SJCRH30 (cell line): ENCODE results near the gene KCTD19. TPM values are rescaled to one million over a fixed set of nuclear protein-coding genes. Genes with fewer than 3 reads are reported as not detected.
A peak's percentile ranks its signal among the peaks of the same experiment; 100 is the strongest.
"Not testable (repeated sequence)": the region's sequence is repeated elsewhere in the genome, so short reads cannot be mapped to it uniquely, and the experiment has no call there.

Source experiments
- DNase-seq, 2 experiments: peaks; one replicate each; pipeline ENCODE4 v3.0.0-alpha.2; 2015 to 2020
- H3K27ac ChIP-seq: fragments of 250-450 bp; sonication (Bioruptor Pico); 2 replicates; pipeline ENCODE4 v1.5.1; 2020; ENCODE audit warnings: mild to moderate bottlenecking, moderate library complexity
- H3K27me3 ChIP-seq: fragments of 250-450 bp; sonication (Bioruptor Pico); 2 replicates; pipeline ENCODE4 v1.5.1; 2020; ENCODE audit warnings: mild to moderate bottlenecking, moderate library complexity
- H3K36me3 ChIP-seq: fragments of 250-450 bp; sonication (Bioruptor Pico); 2 replicates; pipeline ENCODE4 v1.5.1; 2020; ENCODE audit warnings: mild to moderate bottlenecking, moderate library complexity
- H3K4me1 ChIP-seq: fragments of 250-450 bp; sonication (Bioruptor Pico); 2 replicates; pipeline ENCODE4 v1.5.1; 2020; ENCODE audit warnings: mild to moderate bottlenecking, moderate library complexity
- H3K4me3 ChIP-seq: fragments of 250-450 bp; sonication (Bioruptor Pico); 2 replicates; pipeline ENCODE4 v1.5.1; 2020; ENCODE audit warnings: mild to moderate bottlenecking, moderate library complexity
- H3K9me3 ChIP-seq: fragments of 250-450 bp; sonication (Bioruptor Pico); replicated peaks from 2 replicates; pipeline ENCODE4 v1.5.1; 2020; ENCODE audit warnings: mild to moderate bottlenecking, moderate library complexity
- total RNA-seq: library from RNA; depleted of rRNA; stranded (reverse); fragments of >200 nt; shearing (Covaris generic); gene quantifications from 2 replicates; pipeline ENCODE4 v1.2.3, GENCODE V29; 2014; rRNA removed

KCTD19 gene
- total RNA-seq, result 0.04 TPM in 1 of 2 replicates, not detected in the other

DNA sequence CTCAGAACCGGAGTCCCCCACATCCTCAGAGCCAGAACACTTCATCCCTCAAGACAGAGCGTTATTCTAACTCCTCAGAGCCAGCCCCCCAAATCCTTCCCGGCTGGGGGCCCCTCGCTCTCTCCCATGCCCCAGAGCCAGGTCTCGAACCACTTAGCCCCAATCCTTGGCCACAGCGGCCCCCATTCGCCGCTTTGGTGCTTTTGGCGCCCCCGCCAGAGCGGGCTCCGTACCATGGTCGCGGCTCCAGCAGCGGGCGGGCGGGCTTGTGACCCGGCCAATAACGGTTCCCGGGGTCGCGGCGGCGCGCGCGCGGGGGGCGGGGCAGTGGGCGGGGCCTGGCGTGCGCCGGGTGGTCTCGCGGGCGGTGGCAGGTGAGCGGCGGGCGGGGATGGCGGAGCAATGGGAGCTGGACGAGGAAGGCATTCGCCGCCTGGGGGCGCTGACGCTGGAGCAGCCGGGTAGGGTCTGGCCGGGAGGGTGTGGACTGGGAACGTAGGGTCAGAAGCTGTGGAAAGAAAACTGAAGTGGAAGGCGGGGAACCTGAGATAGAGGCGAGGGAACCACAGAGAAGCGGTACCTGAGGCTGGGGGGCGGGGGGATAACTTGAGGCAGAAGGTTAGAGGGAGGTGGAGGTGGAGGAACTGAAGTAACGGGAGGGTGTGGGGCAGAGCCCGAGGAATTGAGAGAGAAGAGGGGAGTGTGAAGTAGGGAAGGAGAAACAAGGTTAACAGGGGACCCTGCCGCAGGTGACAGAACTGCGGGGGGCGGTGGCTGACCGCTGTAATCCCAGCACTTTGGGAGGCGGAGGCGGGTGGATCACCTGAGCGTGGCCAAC, at the start of gene KCTD19, which contains the start of gene LRRC36:
KCTD19 (minus strand) TSS at position 270 of the 838 bp plus-strand sequence; CDS start at position 236, 34 bp downstream.
LRRC36 (plus strand) TSS at position 344 of the 838 bp plus-strand sequence; CDS start at position 392, 48 bp downstream.
- Histone ChIP-seq H3K27ac (no peak within 1 kb of the TSS), H3K27me3 (no peaks in the 10 kb centered on the region), H3K36me3 (no peaks in the 10 kb centered on the region), H3K4me3 (no peak within 1 kb of the TSS), H3K9me3 (no peaks in the 10 kb centered on the region), H3K4me1 (no peaks in the 10 kb centered on the region)
- no peak for DNase-seq

DNA sequence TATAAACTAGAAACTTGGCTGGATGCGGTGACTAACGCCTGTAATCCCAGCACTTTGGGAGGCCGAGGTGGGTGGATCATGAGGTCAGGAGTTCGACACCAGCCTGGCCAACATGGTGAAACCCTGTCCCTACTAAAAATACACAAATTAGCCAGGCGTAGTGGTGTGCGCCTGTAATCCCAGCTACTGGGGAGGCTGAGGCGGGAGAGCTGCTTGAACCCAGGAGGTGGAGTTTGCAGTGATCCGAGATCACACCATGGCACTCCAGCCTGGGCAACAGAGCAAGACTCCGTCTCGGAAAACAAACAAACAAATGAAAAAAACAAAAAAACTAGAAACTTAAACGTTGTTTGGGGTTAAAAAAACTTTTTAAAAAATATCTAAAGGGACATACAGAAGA, 49.5 kb upstream of the KCTD19 start:
- not testable (repeated sequence) for H3K9me3 ChIP-seq, H3K4me3 ChIP-seq, H3K27me3 ChIP-seq, H3K27ac ChIP-seq, DNase-seq, H3K4me1 ChIP-seq, H3K36me3 ChIP-seq

DNA sequence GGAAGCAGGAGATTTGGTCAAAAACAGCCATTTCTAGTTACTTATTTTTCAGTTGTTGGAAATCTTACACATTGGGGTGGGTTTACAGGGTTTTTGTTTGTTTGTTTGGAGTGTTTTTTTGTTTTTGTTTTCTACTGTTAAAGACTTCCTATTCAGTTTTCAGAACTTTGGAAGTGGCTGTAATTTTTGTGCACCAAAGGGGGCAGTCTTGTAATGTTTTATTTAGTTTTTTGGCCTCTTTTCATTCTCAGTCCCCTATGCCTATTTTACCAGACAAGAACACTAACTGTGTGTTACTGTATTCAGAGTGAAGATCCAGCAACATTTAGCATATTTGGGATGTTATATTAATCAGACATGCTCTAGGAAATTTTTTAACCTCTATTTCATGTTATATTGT, 46.1 kb upstream of the KCTD19 start:
- H3K27ac ChIP-seq, result no peak overlapping the region
- no peaks in the 10 kb centered on the region for H3K36me3 ChIP-seq
- peak in 1 of 2 experiments; percentile 58 for DNase-seq
- peaks cover 9% of the 10 kb centered on the region; the same call in 1 of the 2 replicates for H3K27me3 ChIP-seq
- H3K9me3 ChIP-seq, result peaks cover 4% of the 10 kb centered on the region; the same call in 1 of the 2 replicates
- no peak overlapping the region for H3K4me3 ChIP-seq
- no peaks in the 10 kb centered on the region for H3K4me1 ChIP-seq

DNA sequence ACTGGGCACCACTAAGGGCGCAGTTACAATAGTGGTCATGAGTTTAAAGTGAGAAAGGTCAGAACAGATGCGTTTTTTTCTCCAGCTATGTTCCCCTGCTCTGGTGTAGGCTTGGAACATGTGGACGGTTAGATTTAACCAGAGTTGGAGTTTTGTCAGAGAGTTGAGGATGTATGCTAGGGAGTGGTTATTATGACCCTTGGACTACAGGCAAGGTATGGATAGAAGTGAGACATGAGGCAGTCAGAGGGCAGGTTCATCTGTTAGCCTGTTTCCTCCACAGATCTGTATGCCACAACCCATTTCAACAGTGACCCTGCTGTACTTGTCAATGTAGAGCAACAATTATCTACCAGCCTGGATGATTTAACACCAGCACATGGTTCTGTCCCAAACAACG, 44.1 kb upstream of the KCTD19 start:
- H3K27ac ChIP-seq, result no peak overlapping the region
- H3K36me3 ChIP-seq, result no peaks in the 10 kb centered on the region
- no peak for DNase-seq
- peaks cover 4% of the 10 kb centered on the region; the same call in 1 of the 2 replicates for H3K9me3 ChIP-seq
- H3K4me3 ChIP-seq, result no peak overlapping the region
- no peaks in the 10 kb centered on the region for H3K4me1 ChIP-seq
- peaks cover 5% of the 10 kb centered on the region; the same call in 1 of the 2 replicates for H3K27me3 ChIP-seq

DNA sequence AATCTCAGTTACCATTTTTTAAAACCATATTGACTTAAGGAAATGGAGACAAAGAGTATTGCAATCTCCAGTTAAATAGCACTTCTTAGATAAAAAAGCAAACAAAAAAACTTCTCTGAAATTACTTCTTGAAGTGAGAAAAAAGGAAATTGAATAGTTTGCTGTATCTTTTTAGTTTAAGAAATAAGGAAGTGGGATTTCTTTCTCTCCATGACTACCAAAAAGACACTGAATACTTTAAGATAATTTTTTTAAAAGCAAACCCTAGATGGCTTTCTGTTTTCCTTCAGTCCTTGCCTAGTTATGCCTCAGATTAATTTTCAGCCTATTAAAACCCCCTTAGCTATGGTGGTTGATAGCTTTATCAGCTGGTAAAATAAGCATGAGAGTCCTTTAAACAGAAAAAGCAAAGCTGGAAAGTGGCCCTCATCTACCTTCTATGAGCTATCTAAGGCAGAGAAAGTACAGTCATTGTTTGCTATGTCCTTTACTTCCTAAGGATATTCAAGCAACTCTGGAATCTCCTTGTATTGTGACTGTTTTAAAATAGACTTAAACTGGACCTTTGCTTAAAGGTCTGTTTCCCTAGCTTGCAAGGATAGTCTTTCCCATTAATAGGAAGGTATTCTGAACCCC, 38.2 kb upstream of the KCTD19 start:
- H3K36me3 ChIP-seq, result no peaks in the 10 kb centered on the region
- H3K27ac ChIP-seq, result no peak overlapping the region
- no peak for DNase-seq
- peaks cover 4% of the 10 kb centered on the region; the same call in 1 of the 2 replicates for H3K9me3 ChIP-seq
- no peaks in the 10 kb centered on the region for H3K4me1 ChIP-seq
- no peak overlapping the region for H3K4me3 ChIP-seq
- peaks cover 8% of the 10 kb centered on the region for H3K27me3 ChIP-seq

DNA sequence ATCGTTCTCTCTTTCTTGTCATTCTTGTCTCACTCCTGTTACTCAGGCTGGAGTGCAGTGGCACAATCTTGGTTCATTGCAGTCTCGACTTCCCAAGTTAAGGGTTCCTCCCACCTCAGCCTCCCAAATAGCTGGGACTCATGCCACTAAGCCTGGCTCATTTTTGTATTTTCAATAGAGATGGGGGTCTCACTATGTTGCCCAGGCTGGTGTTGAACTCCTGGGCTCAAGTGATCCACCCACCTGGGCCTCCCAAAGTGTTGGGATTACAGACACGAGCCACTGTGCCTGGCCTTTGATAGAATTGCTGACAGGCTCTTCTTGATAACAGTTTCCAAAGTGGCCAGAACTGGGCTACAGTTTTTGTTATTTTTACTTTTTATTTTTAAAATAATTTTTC, 34.5 kb upstream of the KCTD19 start:
- Histone ChIP-seq H3K36me3 (no peaks in the 10 kb centered on the region), H3K9me3 (no peaks in the 10 kb centered on the region), H3K27me3 (peaks cover 3% of the 10 kb centered on the region), H3K4me3 (no peak overlapping the region), H3K27ac (no peak overlapping the region), H3K4me1 (no peaks in the 10 kb centered on the region)
- DNase-seq, result no peak

DNA sequence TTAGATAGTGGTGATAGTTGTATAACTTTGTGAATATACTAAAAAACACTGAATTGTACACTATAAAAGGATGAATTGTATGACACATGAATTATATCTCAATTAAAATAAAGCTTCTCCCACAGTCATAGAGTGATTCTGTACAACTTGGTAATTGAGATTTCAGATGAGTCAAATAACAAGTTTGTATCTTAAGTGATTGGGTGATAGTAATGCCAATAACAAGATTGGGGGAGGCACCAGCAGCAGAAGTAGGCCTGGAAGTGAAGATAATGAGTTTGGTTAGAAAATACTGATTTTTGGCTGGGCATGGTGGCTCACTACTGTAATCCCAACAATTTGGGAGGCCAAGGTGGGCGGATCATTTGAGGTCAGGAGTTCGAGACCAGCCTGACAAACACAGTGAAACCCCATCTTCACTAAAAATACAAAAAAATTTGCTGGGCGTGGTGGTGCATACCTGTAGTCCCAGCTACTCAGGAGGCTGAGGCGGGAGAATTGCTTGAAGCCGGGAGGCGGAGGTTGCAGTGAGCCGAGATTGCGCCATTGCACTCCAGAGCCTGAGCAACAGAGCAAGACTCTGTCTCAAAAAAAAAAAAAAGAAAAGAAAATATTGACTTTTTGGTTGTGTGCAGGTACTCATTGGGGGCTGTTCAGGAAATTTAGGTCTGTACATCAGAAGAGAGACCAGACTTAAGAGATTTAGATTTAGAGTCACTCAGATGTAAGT, 33.2 kb upstream of the KCTD19 start:
- not testable (repeated sequence) for H3K36me3 ChIP-seq, H3K4me3 ChIP-seq, H3K27me3 ChIP-seq, H3K27ac ChIP-seq, DNase-seq, H3K4me1 ChIP-seq, H3K9me3 ChIP-seq

DNA sequence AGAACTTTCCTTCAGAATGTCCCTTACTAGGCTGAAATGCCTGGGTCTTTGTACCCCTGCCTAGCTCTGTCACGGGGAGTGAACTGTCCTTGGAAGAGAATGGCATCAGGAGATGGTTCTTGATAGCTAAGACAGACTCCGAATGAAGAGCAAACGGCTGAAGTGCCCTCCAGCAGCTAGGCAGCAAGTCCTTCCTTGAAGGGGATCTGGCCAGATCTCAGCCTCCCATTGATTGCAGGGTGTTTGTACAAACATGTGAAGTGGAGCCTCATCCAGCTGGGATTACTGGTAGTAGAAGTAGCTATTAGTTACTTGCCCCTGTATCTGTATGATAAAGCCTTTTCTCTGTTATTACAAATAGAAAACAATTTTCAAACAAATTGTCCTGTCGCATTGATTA, 31.0 kb upstream of the KCTD19 start:
- no peaks in the 10 kb centered on the region for H3K9me3 ChIP-seq
- no peaks in the 10 kb centered on the region for H3K36me3 ChIP-seq
- DNase-seq, result no peak
- H3K27ac ChIP-seq, result no peak overlapping the region
- no peaks in the 10 kb centered on the region; the same call in 1 of the 2 replicates for H3K27me3 ChIP-seq
- H3K4me1 ChIP-seq, result no peaks in the 10 kb centered on the region
- H3K4me3 ChIP-seq, result no peak overlapping the region

DNA sequence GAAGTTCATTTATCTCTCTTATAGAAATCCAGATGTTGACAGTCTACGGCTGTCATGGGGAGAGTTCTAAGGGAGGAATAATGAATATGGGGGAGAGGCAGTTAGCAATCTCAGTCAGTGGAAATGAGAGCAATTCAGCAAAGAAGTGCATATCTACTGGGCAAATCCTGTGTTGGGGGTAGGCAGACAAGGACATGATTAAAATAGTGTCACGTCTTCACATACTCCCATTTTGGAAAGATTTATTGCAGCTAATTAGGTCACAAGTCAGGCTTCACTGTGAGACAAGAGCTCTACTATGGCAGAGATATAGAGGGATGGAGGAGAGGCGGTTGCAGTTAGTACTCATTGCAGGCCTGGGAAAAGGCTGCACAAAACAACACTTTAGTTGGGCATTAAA, 29.9 kb upstream of the KCTD19 start:
- H3K9me3 ChIP-seq, result no peaks in the 10 kb centered on the region
- no peaks in the 10 kb centered on the region for H3K36me3 ChIP-seq
- H3K4me3 ChIP-seq, result no peak overlapping the region
- no peak overlapping the region for H3K27ac ChIP-seq
- no peaks in the 10 kb centered on the region; the same call in 1 of the 2 replicates for H3K27me3 ChIP-seq
- H3K4me1 ChIP-seq, result 0 out of 2 replicates have a peak, but pooled peaks cover 5% of the 10 kb centered on the region
- DNase-seq, result no peak

DNA sequence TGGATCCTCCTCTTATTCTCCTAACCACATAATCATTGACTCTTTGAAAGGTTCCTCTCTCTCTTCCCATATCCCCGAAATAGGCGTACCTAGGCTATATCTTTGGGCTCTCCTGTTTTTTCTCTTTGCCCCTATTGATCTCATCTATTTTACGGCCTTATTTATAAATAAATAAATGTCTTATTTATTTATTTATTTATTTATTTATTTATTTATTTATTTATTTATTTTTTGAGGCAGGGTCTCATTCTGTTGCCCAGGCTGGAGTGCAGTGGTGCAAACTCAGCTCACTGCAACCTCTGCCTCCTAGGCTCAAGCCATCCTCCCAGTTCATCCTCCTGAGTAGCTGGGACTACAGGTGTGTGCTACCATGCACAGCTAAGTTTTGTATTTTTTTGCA, 25.9 kb upstream of the KCTD19 start:
- H3K9me3 ChIP-seq, H3K36me3 ChIP-seq, H3K4me1 ChIP-seq, H3K27me3 ChIP-seq, H3K4me3 ChIP-seq, DNase-seq, H3K27ac ChIP-seq: not testable (repeated sequence)

DNA sequence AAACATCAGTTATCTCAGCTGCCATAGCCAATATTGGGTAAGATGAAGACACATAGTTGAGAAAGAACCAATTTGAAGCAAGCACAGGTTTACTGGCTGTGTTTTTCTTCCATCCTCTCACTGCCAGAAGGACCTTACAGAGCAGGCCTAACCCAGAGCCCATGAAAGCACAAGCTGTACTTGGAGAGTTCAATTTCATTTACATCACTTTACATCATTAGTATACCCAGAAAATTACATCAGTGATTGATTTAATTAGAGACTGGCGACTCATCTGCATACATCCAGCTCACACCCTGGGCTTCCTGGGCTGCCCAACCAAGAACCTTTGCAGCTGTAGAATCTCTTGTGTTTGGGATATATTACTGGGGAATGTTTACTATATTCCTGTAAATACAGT, 23.8 kb upstream of the KCTD19 start:
- no peaks in the 10 kb centered on the region for H3K36me3 ChIP-seq
- 0 out of 2 replicates have a peak, but pooled peaks cover 5% of the 10 kb centered on the region for H3K4me1 ChIP-seq
- H3K27me3 ChIP-seq, result no peaks in the 10 kb centered on the region
- H3K27ac ChIP-seq, result no peak overlapping the region
- no peak for DNase-seq
- H3K9me3 ChIP-seq, result no peaks in the 10 kb centered on the region
- H3K4me3 ChIP-seq, result no peak overlapping the region

DNA sequence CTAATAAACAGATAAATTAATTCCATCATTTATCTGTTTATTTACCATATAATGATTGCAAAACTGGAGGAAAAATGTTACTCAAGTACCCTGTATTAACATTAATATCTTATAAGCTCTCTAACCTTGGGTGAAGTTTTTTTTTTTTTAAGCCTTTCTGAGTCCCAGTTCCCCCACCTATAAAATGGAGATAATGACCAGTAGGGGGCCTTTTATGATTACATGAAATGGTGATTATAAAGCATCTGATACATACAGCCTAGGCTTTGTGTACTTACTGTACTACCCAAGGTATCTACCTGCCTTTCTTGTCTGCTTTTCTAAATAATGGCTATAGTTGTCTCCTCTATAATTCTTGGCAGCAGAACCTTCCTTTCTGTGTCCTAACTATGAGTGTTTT, 22.6 kb upstream of the KCTD19 start:
- DNase-seq, result peak in 1 of 2 experiments; percentile 69
- no peaks in the 10 kb centered on the region for H3K36me3 ChIP-seq
- no peak overlapping the region for H3K4me3 ChIP-seq
- no peak overlapping the region for H3K27ac ChIP-seq
- no peaks in the 10 kb centered on the region for H3K9me3 ChIP-seq
- H3K4me1 ChIP-seq, result 0 out of 2 replicates have a peak, but pooled peaks cover 5% of the 10 kb centered on the region
- H3K27me3 ChIP-seq, result no peaks in the 10 kb centered on the region

DNA sequence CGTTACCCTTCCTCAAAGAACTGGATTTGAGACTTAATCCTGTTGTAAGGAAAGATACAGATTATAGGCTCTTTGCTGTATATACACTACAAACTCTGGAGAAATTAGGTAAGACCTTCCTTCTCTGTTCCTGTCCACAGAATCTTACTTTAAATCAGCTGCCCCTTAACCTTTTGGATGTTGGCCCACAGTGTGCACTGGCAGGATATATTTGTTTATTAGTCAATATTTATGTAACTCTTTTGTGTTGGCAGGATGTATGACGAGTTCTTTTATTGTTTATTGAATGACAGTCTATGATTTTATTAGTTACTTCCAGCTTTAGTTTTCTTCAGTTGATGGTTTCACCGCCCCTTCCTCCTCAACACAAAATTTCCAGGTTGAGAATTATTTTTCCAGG, 19.8 kb upstream of the KCTD19 start:
- H3K4me1 ChIP-seq, result peaks cover 13% of the 10 kb centered on the region
- H3K27ac ChIP-seq, result no peak overlapping the region
- DNase-seq, result no peak
- no peaks in the 10 kb centered on the region for H3K27me3 ChIP-seq
- no peaks in the 10 kb centered on the region for H3K36me3 ChIP-seq
- H3K4me3 ChIP-seq, result no peak overlapping the region
- no peaks in the 10 kb centered on the region for H3K9me3 ChIP-seq

DNA sequence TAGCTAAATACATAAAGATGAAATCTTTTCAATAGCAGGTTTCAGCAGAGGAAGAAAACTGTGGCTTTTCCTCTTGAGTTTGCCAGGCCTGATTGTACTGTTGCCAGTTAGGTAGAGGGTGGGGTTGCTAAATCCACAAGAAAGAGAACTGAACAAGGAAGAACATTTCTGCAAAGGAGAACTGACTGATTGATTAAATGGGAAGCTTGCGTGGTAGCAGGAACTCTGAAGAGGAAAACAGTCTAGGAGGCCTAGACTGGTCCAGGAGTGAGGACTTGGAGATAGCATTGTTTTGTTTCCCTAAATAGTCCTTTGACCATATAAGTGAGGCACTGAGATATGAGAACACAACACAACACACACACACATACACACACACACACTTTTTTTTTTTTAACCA, 18.9 kb upstream of the KCTD19 start:
- H3K9me3 ChIP-seq, result no peaks in the 10 kb centered on the region
- DNase-seq, result no peak
- no peaks in the 10 kb centered on the region for H3K27me3 ChIP-seq
- no peaks in the 10 kb centered on the region for H3K36me3 ChIP-seq
- H3K27ac ChIP-seq, result no peak overlapping the region
- peaks cover 13% of the 10 kb centered on the region for H3K4me1 ChIP-seq
- H3K4me3 ChIP-seq, result no peak overlapping the region

DNA sequence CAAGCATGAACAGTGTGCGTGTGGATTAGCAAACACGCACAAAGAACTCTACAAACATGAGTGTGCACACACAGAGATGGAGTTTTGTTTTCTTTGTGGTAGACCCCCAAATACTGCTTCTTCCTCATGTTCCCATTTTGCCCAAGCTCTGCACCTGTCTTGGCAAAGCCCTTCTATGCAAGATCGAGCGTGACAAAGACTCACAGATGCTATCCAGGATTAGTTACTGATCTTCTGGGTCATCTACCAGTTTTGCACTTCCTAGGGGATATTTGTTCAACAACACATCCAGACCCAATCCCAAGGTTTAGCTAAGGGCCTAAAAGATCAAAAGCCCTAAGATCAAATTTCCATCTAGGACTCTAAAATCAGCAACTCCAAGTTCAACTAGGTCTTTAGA, 16.1 kb upstream of the KCTD19 start:
- peak; percentile 68 to 91 for DNase-seq
- Histone ChIP-seq H3K36me3 (no peaks in the 10 kb centered on the region), H3K27ac (no peak overlapping the region), H3K4me1 (peaks cover 13% of the 10 kb centered on the region), H3K9me3 (no peaks in the 10 kb centered on the region), H3K27me3 (no peaks in the 10 kb centered on the region), H3K4me3 (no peak overlapping the region)
